Measurements from ENCODE around the gene COPZ1.

Gene COPZ1

DNA sequence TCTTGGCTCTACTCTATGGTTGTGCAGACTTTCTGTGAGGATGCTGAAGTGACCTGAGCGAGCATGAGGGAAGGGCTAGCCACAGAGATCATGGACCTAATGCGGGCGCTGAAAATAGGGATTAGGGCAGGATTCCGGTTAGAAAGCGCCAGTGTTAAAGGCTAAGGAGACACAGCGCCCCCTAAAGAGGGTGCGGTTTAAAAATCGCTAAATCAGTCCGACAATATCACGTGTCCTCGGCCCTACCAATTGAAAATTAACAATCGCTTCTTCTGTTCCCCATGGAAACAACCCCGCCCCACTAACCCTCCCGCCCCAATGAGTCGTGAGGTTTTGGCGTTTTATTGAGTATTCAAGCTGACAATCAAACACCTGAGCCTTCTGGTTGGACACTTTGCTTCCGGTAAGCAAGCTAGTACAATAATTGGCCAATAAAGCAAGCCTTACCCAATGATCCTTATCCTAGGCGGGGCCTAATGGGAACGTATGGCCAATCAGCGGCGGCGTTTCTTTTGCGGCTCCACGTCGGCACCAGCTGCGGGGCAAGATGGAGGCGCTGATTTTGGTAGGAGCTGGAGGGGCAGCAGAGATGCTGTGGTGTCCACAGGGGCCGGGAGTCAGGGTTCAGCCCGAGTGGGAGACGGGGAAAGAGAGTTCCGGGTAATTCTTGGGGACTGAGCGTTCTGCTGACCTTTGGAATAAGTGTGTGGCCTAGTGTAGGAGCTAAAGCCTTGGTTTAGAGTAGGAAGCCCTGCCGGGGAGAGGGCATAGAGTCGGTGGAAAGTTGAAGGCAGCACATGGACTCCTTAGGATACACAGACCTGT, at the start of gene COPZ1:
COPZ1 (plus strand) TSS at position 515 of the 825 bp plus-strand sequence; CDS start at position 548, 33 bp downstream.
- TF ChIP-seq ZFX (IDR thresholded peaks at IDR 0.05), result peak; percentile 97; the same call in 1 of the 2 replicates
- TF ChIP-seq, protein P1, sequence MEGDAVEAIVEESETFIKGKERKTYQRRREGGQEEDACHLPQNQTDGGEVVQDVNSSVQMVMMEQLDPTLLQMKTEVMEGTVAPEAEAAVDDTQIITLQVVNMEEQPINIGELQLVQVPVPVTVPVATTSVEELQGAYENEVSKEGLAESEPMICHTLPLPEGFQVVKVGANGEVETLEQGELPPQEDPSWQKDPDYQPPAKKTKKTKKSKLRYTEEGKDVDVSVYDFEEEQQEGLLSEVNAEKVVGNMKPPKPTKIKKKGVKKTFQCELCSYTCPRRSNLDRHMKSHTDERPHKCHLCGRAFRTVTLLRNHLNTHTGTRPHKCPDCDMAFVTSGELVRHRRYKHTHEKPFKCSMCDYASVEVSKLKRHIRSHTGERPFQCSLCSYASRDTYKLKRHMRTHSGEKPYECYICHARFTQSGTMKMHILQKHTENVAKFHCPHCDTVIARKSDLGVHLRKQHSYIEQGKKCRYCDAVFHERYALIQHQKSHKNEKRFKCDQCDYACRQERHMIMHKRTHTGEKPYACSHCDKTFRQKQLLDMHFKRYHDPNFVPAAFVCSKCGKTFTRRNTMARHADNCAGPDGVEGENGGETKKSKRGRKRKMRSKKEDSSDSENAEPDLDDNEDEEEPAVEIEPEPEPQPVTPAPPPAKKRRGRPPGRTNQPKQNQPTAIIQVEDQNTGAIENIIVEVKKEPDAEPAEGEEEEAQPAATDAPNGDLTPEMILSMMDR (conservative IDR thresholded peaks at IDR 0.05), result peak; percentile 94

DNA sequence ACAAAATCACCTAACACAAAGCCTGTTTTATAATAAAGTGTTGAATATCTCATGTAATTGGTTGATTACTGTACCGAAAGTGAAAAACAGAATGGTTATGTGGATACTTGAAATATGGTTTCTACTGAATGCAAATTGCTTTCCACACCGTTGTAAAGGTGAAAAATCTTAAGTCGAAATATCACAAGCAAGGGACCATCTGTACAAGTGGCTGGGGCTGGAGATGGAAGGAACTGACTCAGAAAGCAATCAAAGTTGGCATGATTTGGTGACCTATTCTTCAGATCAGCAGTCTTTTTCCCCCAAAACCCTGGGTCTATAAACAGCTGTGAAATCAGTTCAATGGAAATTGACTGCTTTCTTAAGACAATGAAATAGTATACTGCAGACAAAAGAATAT, 48.6 kb upstream of the COPZ1 start:
- TF ChIP-seq, protein P1 (conservative IDR thresholded peaks at IDR 0.05), result no peak
- no peak for TF ChIP-seq ZFX (IDR thresholded peaks at IDR 0.05)
- no peak overlapping the region for H3K27ac ChIP-seq

More for the DNA sequence above, at the start of gene COPZ1:
- peak within 1 kb of the TSS; percentile 81 for H3K27ac ChIP-seq

DNA sequence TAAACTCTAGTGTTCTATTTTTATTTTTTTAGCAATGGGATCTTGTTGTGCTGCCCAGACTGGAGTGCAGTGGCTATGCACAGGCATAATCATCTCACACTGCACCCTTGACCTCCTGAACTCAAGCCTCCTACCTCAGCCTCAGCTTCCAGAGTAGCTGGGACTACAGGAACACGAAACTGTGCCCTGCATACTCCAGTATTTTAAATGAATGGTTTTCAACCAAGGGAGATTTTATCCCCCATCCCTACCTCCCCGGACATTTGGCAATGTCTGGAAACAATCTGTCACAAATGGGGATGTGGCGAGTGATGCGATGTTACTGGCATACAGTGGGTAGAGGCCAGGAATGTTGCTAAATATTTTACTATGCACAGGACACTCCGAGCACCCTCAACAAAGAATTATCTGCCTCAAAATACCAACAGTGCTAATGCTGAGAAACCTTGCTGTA, 47.1 kb upstream of the COPZ1 start:
- peak overlapping the region; percentile 15; the same call in 1 of the 2 replicates for H3K27ac ChIP-seq
- TF ChIP-seq, protein P1 (conservative IDR thresholded peaks at IDR 0.05), result no peak
- no peak for TF ChIP-seq ZFX (IDR thresholded peaks at IDR 0.05)

DNA sequence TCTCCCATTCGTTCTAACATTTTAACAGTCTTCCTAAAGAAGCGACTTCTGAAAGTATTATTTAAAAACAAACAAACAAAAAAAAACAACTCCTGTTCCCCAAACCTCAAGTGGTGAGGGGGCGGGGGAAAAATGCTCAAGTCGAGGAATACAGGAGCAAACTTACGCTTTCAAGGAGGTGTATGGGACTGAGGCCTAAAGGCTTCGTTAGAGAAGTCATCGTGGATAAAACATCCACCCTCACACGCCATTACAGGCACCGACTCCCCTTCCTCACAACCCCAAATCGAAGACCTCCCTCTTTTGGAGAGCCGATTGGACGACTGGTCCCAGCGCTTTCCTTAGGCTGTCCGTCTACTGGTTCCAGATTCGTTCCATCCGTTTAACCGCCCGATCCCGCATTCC, 45.7 kb upstream of the COPZ1 start:
- peak overlapping the region; percentile 95 for H3K27ac ChIP-seq
- TF ChIP-seq ZFX (IDR thresholded peaks at IDR 0.05), result peak; percentile 53; the same call in 1 of the 2 replicates
- TF ChIP-seq, protein P1 (conservative IDR thresholded peaks at IDR 0.05), result no peak

GRCh38 chr12:54279632-54280467, 45.1 kb upstream of the COPZ1 start, which contains the start of gene CBX5:
TSS of gene CBX5 (minus strand) at chr12:54280122. CDS start at chr12:54257650, 22,472 bp downstream.
- TF ChIP-seq ZFX (IDR thresholded peaks at IDR 0.05), result peak; percentile 3; the same call in 1 of the 2 replicates
- TF ChIP-seq, protein P1 (conservative IDR thresholded peaks at IDR 0.05), result no peak
- H3K27ac ChIP-seq, result peak within 1 kb of the TSS; percentile 95

DNA sequence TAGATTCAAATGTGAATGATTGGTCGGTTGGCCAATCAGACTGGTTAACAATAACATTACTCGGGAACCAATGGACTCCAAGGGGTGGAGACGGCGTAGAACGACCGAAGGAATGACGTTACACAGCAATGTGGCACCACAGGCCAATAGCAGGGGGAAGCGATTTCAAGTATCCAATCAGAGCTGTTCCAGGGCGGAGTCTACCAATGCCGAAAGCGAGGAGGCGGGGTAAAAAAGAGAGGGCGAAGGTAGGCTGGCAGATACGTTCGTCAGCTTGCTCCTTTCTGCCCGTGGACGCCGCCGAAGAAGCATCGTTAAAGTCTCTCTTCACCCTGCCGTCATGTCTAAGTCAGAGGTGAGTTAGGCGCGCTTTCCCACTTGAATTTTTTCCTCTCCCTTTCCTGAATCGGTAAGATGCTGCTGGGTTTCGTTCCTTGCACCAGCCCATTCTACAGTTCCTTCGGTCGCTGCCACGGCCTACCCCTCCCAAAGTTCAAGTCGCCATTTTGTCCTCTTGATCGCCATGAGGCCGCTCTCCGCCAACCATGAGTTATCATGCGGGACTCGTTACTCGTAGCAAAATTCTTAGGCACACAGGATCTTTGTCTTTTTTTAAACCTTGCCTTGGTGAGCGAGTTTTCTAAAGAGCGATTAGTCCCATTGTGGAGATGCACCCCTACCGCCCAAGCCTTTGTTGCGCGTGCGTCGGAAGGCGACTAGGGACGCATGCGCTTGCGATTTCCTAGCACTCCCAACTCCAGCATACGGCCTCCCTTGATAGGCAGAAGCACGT, 44.3 kb upstream of the COPZ1 start, which contains the start of gene HNRNPA1:
HNRNPA1 (plus strand) TSS at position 259 of the 793 bp plus-strand sequence; CDS start at position 341, 82 bp downstream.
- peak within 1 kb of the TSS; percentile 95 for H3K27ac ChIP-seq
- TF ChIP-seq, protein P1 (conservative IDR thresholded peaks at IDR 0.05), result no peak
- TF ChIP-seq ZFX (IDR thresholded peaks at IDR 0.05), result peak; percentile 77; the same call in 1 of the 2 replicates

- H3K27ac ChIP-seq, result peak overlapping the region; percentile 95
Observed at GRCh38 chr12:54281261-54281638, 43.7 kb upstream of the COPZ1 start.

DNA sequence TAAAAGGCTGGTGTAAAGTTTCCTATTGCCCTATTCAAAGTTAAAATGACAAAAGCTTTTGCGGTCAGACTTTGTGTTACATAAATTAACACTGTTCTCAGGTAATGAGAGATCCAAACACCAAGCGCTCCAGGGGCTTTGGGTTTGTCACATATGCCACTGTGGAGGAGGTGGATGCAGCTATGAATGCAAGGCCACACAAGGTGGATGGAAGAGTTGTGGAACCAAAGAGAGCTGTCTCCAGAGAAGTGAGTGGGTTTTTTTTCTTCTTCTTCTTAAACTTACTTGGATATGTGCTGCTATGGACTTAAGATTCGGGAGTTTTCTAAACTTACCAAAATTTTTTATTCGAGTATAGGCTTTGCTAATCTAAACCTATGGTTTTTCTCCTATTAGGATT, 43.2 kb upstream of the COPZ1 start:
- H3K27ac ChIP-seq, result peak overlapping the region; percentile 95; the same call in 1 of the 2 replicates

All from C4-2B (cell line).